HG03196 (cell line): ENCODE data around the gene EDEM3.
A peak's percentile ranks its signal among the peaks of the same experiment; 100 is the strongest.
"Not testable (repeated sequence)": the region's sequence is repeated elsewhere in the genome, so short reads cannot be mapped to it uniquely, and the experiment has no call there.

ENCODE experiments used
- ATAC-seq: cut with Tn5 transposase; IDR thresholded peaks from one replicate; pipeline ENCODE4 v1.9.1; 2021; ENCODE audit not compliant: unreplicated experiment

Gene EDEM3

GRCh38 chr1:184680611-184681225, 73.9 kb downstream of the EDEM3 start:
- not testable (repeated sequence) for ATAC-seq

DNA sequence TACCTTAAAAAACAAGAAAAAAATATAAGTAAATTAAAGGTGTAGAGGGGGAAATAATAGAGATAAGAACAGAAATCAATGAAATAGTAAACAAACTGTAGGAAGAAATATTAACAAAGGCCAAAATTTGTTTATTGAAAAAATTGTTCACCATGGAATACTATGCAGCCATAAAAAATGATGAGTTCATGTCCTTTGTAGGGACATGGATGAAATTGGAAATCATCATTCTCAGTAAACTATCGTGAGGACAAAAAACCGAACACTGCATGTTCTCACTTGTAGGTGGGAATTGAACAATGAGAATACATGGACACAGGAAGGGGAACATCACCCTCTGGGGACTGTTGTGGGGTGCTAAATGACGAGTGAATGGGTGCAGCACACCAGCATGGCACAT, 75.2 kb downstream of the EDEM3 start:
- not testable (repeated sequence) for ATAC-seq

GRCh38 chr1:184677344-184677743, 77.3 kb downstream of the EDEM3 start:
- no peak for ATAC-seq

- ATAC-seq: no peak
These were observed 81.4 kb downstream of the EDEM3 start for GRCh38 chr1:184673305-184673704.

GRCh38 chr1:184672013-184672726, 82.5 kb downstream of the EDEM3 start:
- ATAC-seq: no peak

DNA sequence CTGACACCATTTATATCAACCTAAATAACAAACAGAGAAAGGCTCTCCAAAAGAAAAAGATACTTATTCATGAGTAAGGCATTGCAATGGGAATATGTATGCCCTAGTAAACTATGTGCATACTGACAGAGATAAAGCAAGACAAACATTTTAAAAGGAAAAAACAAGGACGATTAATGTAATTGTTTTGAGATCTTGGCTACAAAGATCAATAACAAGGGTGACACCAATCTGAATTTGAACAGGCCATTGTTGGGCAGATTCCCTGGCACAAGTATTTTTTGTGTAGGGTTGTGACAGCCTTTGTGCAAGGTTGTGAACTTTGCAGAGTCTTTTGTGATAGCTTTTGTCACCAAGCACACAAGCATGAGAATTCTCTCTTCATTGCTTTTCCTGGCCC, 85.3 kb downstream of the EDEM3 start:
- ATAC-seq: no peak

GRCh38 chr1:184665360-184665759, 89.3 kb downstream of the EDEM3 start:
- ATAC-seq: no peak

- ATAC-seq: no peak
These were observed 90.0 kb downstream of the EDEM3 start for GRCh38 chr1:184664661-184665060.

- ATAC-seq: peak; percentile 69
These were observed 90.5 kb downstream of the EDEM3 start for GRCh38 chr1:184664042-184664660.

DNA sequence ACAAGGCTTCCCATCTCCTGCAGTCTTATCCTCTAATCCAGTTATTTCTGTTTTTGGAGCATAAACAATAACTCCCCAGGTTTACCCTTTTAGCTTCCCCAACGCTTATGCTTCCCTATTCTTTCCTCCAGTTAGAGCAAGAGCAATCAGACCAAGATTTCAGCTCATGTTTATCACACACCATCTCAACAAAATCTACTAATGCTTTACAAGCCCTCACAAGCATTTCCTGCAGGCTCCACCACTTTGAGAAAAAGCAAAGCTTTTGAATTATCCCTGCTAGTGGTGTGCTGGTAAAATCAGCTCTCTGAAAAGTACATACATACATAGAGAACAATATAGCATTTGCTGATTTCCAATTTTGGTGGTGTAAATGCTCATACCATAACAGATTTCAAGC, 92.9 kb downstream of the EDEM3 start:
- ATAC-seq: no peak

- ATAC-seq: no peak
These were observed 94.0 kb downstream of the EDEM3 start for GRCh38 chr1:184660462-184661191.

DNA sequence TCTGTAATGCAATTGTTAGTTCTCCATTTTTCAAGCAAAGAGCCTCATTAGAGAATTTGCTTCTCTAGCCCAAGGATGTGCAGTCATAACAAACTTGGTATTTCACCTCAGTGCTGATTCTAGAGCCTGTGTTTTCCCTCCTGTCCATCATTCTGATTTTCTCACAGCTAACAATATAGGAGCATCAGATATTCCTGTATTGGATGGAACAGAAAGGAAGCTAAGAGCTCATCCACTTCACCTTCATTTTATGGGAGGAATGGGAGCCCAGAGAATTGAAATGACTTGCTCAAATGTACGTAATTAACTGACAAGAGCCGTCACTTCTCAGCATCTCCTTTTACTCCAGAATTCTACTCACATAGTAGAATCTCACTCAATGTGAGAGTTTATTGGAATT, 96.6 kb downstream of the EDEM3 start:
- no peak for ATAC-seq

DNA sequence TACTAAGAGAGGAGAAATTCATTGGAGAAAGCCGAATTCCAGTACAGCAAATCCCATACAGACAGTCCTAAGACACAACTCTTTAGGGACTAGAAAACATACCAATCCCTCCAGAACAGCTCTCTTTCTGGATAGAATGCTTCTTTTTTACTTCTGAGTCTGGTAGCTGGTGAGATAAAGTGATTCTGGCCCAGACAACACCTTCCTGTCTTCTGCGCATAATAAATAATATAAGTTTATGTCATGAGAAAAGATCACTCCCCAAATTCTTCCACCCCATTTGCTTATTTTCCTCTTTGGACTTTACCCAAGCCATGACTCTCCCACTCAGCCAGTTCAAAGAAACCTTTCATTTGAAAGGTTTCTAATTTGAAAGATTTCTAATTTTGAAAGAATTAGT, 98.4 kb downstream of the EDEM3 start:
- ATAC-seq: no peak

DNA sequence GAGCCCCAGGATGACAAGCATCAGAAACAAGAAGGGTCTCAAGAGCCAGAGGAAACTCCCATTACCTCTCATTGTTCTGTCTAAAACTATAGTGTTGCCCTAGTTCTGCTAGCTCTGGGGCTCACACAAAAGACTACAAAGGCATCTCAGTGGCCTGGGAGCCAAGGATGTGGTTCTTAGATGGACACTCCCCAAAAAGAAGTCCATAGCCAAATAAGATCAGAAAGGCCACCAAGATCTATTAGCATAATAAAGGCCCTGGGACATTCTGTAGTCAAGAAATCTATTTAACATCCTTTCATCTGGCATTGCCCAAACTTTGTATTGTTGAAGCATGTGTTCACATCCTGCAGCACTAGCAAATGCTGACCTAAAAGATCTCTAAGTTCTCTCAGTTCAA, 99.5 kb downstream of the EDEM3 start:
- no peak for ATAC-seq

DNA sequence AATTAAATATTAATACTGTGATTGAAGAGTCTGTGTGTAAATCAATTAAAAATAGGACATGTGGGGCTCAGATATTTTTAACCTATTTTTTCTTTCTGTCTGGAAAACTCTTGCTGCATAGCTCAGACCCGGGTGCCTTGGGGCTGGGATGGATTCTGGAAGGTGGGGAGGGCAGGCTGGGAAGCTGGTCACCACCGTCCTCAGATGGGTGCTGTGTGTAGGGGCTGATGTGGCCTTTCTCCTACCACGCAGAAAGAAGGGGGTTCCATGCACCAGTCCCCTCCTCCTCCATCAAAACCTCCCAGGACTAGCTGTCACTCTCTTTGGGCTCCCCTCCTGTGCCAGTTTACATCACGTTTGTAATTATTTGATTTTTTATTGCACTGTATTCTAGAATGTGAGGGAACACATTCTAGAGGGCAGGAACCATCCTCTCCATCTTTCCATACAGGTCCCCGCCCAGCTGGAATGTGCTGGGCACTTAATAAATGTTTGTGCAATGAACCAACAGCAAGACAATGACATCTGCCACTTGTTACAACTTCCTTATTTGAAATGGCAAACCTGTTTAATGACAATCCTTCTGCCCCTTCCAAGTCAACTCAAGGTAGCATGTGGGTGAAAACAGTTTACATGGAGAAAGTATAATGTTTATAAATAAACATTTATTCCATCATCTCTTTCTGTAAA, 104.3 kb downstream of the EDEM3 start:
- no peak for ATAC-seq

GRCh38 chr1:184649451-184649888, 105.2 kb downstream of the EDEM3 start:
- no peak for ATAC-seq

- ATAC-seq: no peak
These were observed 105.8 kb downstream of the EDEM3 start for GRCh38 chr1:184648856-184649201.

DNA sequence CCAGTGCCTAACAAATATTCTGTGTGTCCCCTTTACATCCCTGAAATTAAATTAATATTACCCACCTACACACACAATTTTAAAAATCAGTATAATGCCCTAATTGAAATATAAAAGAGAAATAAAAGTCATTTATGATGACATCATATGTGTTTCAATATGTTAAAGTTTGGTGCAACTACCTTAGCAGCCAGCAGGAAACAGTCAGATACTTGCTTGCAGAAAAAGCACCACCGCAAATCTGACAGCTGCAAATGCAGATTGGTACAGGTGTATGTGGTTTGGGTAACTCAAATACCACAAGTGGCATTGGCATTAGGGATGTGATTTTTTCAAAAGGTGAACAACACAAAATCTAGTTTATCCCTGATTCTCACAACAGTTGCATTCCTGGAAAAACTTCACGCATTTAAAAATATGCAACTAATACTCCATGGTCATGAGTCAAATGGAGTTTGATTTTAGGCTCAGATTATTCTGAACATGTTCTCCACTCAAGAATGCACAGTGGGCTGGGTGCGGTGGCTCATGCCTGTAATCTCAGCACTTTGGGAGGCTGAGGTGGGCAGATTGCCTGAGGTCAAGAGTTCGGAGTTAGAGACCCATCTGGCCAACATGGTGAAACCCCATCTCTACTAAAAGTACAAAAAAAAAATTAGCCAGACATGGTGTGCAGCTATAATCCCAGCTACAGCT, 106.3 kb downstream of the EDEM3 start:
- ATAC-seq: no peak

- no peak for ATAC-seq
These were observed 107.2 kb downstream of the EDEM3 start for GRCh38 chr1:184647471-184647870.

DNA sequence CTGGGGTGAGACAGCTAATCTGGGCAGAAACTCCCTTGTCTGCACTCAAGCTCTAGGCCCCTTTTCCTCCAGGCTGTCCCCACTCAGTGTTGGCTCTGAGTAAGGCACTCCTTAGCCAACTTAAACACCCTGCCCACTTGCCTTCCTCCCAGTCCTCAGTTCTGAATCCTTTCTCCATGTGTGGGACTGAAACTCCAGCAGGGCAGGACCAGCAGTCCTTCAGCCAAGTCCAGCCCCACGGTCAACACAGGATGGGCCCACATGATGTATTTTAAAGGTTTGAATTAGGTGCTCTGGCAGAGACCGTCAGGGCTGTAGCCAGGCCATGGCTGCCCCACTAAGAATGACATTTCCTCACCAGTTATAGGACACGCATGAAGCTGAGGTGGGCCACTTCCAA, 107.8 kb downstream of the EDEM3 start:
- ATAC-seq: no peak
